Ishikawa (cell line): Measurements from ENCODE around the gene CMTM7.

Experiments
- CREB1 ChIP-seq: IDR thresholded peaks from 2 replicates; pipeline ENCODE4 v1.6.1; 2012; ENCODE audit warnings: low read depth
- EP300 ChIP-seq: IDR thresholded peaks from 2 replicates; pipeline ENCODE4 v1.6.1; 2012; ENCODE audit warnings: borderline replicate concordance
- MAX ChIP-seq: IDR thresholded peaks from 2 replicates; pipeline ENCODE4 v1.6.1; 2012
- REST ChIP-seq: IDR thresholded peaks from 2 replicates; pipeline ENCODE4 v1.6.1; 2012; ENCODE audit warnings: low read depth, mild to moderate bottlenecking
- TAF1 ChIP-seq: IDR thresholded peaks from 2 replicates; pipeline ENCODE4 v1.6.1; 2012; ENCODE audit warnings: low read depth, mild to moderate bottlenecking
- TCF12 ChIP-seq: IDR thresholded peaks from 2 replicates; pipeline ENCODE4 v1.6.1; 2012; ENCODE audit warnings: low read depth
- YY1 ChIP-seq: IDR thresholded peaks from 2 replicates; pipeline ENCODE4 v1.6.1; 2012; ENCODE audit warnings: low read depth
- ZBTB7A ChIP-seq: IDR thresholded peaks from 2 replicates; pipeline ENCODE4 v1.6.1; 2012; ENCODE audit warnings: low read depth
- TF ChIP-seq, protein P1 (sequence below): IDR thresholded peaks from 2 replicates; pipeline ENCODE4 v1.6.1; 2012

DNA sequence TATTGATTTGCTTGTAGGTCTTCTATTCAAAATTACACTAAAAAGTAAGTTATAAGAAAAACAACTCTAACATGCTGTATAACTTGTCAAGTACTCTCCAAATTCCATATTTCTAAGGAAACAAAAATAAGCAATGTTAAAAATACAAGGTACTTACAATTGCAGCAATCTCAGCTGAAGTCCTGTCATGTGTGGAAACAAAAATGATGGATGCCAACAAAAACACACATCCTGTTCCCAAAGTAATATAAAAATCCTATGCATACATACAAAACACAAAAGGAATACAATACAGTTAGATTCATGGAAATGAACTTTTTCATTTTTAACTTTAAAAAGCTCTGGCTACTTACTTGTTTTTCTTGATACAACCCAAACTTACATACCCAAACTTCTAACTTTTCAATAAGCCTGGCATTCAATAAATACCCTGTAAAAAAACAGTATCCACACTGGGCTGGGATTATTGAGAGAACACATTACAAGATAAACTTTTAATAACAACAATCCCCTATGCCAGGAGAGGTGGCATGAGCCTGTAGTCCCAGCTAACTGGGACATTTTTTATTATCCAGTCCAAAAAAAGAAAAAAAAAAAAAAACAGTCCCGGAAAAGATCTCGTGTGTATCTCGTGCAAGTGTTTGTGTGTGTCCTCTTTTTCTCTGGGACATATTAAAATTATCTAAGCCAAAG, 96.3 kb downstream of the CMTM7 start:
- TF ChIP-seq, protein P1, sequence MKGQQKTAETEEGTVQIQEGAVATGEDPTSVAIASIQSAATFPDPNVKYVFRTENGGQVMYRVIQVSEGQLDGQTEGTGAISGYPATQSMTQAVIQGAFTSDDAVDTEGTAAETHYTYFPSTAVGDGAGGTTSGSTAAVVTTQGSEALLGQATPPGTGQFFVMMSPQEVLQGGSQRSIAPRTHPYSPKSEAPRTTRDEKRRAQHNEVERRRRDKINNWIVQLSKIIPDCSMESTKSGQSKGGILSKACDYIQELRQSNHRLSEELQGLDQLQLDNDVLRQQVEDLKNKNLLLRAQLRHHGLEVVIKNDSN, result no peak
- TF ChIP-seq EP300, result no peak
- TF ChIP-seq CREB1, result no peak
- no peak for TF ChIP-seq TCF12
- TF ChIP-seq ZBTB7A, result no peak
- TF ChIP-seq YY1, result no peak
- no peak for TF ChIP-seq MAX
- no peak for TF ChIP-seq TAF1
- TF ChIP-seq REST, result no peak
